Omental fat pad (tissue), 4 donors: Measurements from ENCODE around the gene SCLT1. TPM values are rescaled to one million over a fixed set of nuclear protein-coding genes. Genes with fewer than 3 reads are reported as not detected.

ENCODE experiments used
- ATAC-seq: fragments of 150-250 bp; one replicate; pipeline ENCODE4 v1.9.1; 2016; ENCODE audit warnings: mild to moderate bottlenecking, moderate library complexity; ENCODE audit not compliant: low FRiP score
- DNase-seq: peaks from one replicate; pipeline ENCODE4 v3.0.0-alpha.2; 2019; ENCODE audit warnings: low spot score
- CTCF ChIP-seq, 3 donors: fragments of 450-650 bp; IDR thresholded peaks; one replicate each; pipeline ENCODE4 v1.5.1; 2016 to 2017; ENCODE audit warnings: antibody characterized with exemption in 3 of 3, mild to moderate bottlenecking in 3 of 3, moderate library complexity in 2 of 3
- small RNA-seq: library from RNA; depleted of rRNA; stranded (forward); fragments of <200 nt; gene quantifications from one replicate; pipeline ENCODE3, GENCODE V24; 2016
- total RNA-seq, 4 donors: library from RNA; depleted of rRNA; stranded (reverse); fragments of >200 nt; gene quantifications; one replicate each; pipeline ENCODE4 v1.1.0, GENCODE V29; 2016

The SCLT1 gene
- total RNA-seq, 4 donors from 2014 or later: 7.9 to 27.5 (median 16.8) TPM

GRCh38 chr4:128840711-128841318 is 252.5 kb downstream of the SCLT1 start:
- ATAC-seq (no peak), DNase-seq (no peak)
- TF ChIP-seq CTCF (IDR thresholded peaks at IDR 0.05): no peak

DNA sequence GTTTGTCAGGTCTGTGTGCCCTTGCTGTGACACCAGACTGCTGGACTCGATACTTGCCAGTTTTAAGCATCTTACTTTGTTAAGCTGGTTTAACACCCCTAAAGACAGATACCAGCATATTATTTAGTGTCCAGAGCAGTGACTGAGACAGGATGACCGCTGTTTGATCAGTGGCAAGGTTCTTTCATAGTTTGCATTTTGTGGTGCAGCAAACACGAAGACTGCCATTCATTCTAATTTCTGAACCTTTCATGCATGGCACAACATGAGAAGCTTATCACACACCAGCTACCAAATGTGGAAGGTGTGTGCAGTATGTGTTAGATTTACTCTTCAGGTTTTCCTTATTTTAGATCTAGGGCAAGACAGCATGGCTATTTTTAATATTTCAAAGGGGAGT is 255.7 kb downstream of the SCLT1 start:
- TF ChIP-seq CTCF (IDR thresholded peaks at IDR 0.05): no peak
- no peak for ATAC-seq
- DNase-seq: no peak

- no peak for DNase-seq
- TF ChIP-seq CTCF (IDR thresholded peaks at IDR 0.05): no peak
These were observed 256.1 kb downstream of the SCLT1 start for GRCh38 chr4:128837198-128837597.

GRCh38 chr4:128835498-128836222 is 257.7 kb downstream of the SCLT1 start:
- ATAC-seq: peak; percentile 68
- TF ChIP-seq CTCF (IDR thresholded peaks at IDR 0.05): no peak
- DNase-seq: no peak

More at GRCh38 chr4:128837198-128837597, 256.1 kb downstream of the SCLT1 start:
- ATAC-seq: no peak

Small RNA genes lying within 50 kb of the gene (small RNA-seq; reads per million reads assigned to genes)
- not detected for gene AC093826.2

Other genes with a start within 250 kb of the SCLT1 start
- 10 to 100 TPM in 2 of 4 donors, 1 to 10 TPM in 2; 6.0 to 24.4 (median 10.4) TPM for gene C4orf33, start 2.6 kb upstream of the SCLT1 start, total RNA-seq